ENCODE measurements around the gene SLC46A2. TPM values are rescaled to one million over a fixed set of nuclear protein-coding genes. Genes with fewer than 3 reads are reported as not detected.

SLC46A2 gene
- total and polyA plus RNA-seq, 2 experiments from 2014 or later: 0.11 TPM; not detected in 1

GRCh38 chr9:112870556-112870955 is 20.1 kb downstream of the SLC46A2 start (continued):
- TF ChIP-seq REST (IDR thresholded peaks at IDR 0.05; ENCODE audit: unreplicated experiment): no peak
- TF ChIP-seq EZH2phosphoT487 (IDR thresholded peaks at IDR 0.05; ENCODE audit: unreplicated experiment): no peak
- no peak for TF ChIP-seq ZNF114 (CRISPR knock-in tag; IDR thresholded peaks at IDR 0.05)

DNA sequence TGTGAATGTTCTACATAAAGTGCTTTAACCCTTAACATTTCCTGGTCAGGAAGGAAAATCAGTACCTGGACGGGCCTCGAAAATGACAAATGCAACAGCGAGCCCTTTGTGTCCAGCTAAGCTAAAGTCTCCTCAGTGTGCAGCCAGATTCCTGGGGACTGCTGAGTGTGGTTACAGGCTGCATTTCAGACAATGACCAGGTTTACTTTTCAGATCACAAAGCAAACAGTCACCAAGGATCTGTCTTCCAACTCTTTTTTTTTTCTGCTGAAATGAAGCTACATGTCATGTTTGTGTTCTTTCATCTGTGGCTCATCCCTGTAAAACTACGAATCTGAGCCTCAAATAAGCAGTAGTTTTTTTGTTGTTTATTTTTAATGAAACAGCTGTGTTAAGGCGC is 20.8 kb downstream of the SLC46A2 start:
- H3F3A ChIP-seq (replicated peaks; ENCODE audit: low read depth): no peaks in the 10 kb centered on the region
- H3K4me1 ChIP-seq (ENCODE audit: insufficient read depth): no peaks in the 10 kb centered on the region

More for the DNA sequence above, 20.8 kb downstream of the SLC46A2 start:
- no peak overlapping the region for H3K4me3 Mint-ChIP-seq
- DNase-seq (ENCODE audit: low spot score): no peak
- H2AFZ ChIP-seq: no peak overlapping the region
- TF ChIP-seq POLR2AphosphoS5 (IDR thresholded peaks at IDR 0.05; ENCODE audit: low read depth) (no peak), EZH2phosphoT487 (IDR thresholded peaks at IDR 0.05; ENCODE audit: unreplicated experiment) (no peak), STAT1 (IDR thresholded peaks at IDR 0.05; ENCODE audit: unreplicated experiment) (no peak), REST (IDR thresholded peaks at IDR 0.05; ENCODE audit: unreplicated experiment) (no peak), ETS1 (IDR thresholded peaks at IDR 0.05) (no peak), ZNF114 (CRISPR knock-in tag; IDR thresholded peaks at IDR 0.05) (no peak), NANOG (IDR thresholded peaks at IDR 0.05; ENCODE audit: borderline replicate concordance) (no peak), EZH2 (IDR thresholded peaks at IDR 0.05; ENCODE audit: low read depth, unreplicated experiment) (no peak)
- peaks cover 14% of the 10 kb centered on the region; the same call in 2 of the 3 replicates for H3K4me1 Mint-ChIP-seq
- no peak overlapping the region for H3K4me3 ChIP-seq
- no peaks in the 10 kb centered on the region for H3K9me2 ChIP-seq (ENCODE audit: insufficient read depth)
- no peak overlapping the region for H3K27ac ChIP-seq (ENCODE audit: low read depth)
- peaks cover 4% of the 10 kb centered on the region for H3K27me3 Mint-ChIP-seq (ENCODE audit: insufficient read depth, low read depth, poor library complexity)
- H3K9me3 Mint-ChIP-seq: peaks cover 3% of the 10 kb centered on the region; the same call in 1 of the 3 replicates
- 0 out of 2 replicates have a peak, but pooled peaks cover 4% of the 10 kb centered on the region for H4K20me1 ChIP-seq (replicated peaks; ENCODE audit: insufficient read depth)
- ATAC-seq: no peak
- H3K4me2 ChIP-seq: no peak overlapping the region
- H3K36me3 ChIP-seq (ENCODE audit: insufficient read depth): no peaks in the 10 kb centered on the region
- H3K27ac Mint-ChIP-seq: no peak overlapping the region; the same call in 1 of the 2 replicates
- no peaks in the 10 kb centered on the region for H3K79me2 ChIP-seq (replicated peaks; ENCODE audit: insufficient read depth)
- no peaks in the 10 kb centered on the region for H3K27me3 ChIP-seq (ENCODE audit: insufficient read depth)
- H3K36me3 Mint-ChIP-seq (ENCODE audit: low read depth): peaks cover 20% of the 10 kb centered on the region
